Stimulated activated CD4-positive, alpha-beta T cell treated with anti-CD3 and anti-CD28 coated beads, Interleukin-4, amount 100 ng/mL, for 4 hours (primary cell): ENCODE measurements around the gene GRHL3.

ENCODE experiments used
- DNase-seq, 2 experiments: peaks; one replicate each; pipeline ENCODE4 v3.0.0-alpha.2; 2020

Gene GRHL3

DNA sequence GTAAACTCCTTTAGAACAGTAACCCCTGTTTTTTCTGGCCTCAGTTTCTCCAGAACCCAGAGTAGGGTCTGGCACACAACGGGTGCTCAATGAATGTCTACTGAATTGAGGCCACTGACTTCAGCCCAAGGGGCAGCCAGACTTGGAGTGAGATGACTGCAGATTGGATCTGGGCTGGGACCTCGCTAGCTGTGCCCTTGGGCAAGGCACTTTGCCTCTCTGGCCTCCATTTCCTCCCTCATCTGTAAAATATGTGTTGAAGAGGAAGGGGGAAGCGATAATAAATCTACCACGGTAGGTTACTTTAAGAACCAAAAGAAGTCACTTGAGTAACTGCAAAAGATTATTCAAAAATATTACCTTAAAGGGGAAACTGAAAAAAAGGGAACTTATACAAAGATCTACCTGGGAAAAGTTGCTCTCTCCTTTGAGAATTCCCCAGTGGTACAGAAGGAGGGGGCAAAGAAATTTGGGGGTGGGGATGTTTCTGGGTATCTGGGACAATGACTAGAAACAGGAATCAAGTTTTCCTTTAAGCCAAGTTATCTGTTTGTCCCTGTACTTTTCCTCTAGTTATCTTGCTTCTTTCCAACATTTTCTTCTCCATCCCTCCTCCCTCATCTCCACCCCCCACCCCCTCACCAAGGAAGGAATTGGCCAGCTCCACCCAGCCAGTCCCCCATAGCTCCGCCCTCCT lies 394 bp upstream of the GRHL3 start:
- DNase-seq: no peak

DNA sequence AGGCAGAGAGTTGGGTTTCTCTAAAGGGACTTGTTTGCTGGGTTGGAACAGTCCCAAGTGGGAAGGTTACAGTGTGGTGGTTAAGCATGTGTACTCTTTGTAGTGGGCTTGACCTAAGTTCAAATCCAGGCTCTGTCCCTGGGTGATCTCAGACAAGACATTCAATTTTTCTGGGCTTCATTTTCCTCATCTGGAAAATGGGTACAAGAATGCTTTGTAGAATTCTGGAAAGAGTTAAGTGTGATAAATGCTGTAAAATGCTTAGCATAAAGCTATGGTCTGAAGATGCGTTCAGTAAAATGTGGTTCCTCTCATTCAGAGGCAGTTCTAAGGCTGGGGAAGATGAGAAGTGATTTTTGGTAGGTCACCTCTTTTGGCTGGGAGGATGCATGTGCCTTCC lies 805 bp downstream of the GRHL3 start:
- DNase-seq: no peak

DNA sequence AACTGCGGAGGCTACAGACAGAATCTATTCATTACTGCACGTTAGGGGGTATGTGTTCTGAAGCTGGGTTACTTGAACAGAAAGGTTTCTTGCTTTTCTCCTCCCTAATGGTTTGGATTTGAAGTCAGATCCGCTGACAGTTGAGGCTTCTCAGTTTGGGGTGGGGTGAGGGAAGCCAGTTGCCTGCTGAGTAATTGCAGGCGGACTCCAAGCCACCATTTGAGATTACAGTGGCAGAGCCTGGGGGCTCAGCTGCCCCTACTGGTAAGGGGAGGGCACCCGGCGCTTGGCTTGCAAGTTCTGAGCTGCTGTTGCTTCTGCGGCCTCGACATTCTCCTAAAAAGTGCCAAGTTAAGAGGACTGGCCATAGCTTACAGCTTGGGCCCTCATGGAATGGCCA lies 2.0 kb downstream of the GRHL3 start:
- DNase-seq: no peak

DNA sequence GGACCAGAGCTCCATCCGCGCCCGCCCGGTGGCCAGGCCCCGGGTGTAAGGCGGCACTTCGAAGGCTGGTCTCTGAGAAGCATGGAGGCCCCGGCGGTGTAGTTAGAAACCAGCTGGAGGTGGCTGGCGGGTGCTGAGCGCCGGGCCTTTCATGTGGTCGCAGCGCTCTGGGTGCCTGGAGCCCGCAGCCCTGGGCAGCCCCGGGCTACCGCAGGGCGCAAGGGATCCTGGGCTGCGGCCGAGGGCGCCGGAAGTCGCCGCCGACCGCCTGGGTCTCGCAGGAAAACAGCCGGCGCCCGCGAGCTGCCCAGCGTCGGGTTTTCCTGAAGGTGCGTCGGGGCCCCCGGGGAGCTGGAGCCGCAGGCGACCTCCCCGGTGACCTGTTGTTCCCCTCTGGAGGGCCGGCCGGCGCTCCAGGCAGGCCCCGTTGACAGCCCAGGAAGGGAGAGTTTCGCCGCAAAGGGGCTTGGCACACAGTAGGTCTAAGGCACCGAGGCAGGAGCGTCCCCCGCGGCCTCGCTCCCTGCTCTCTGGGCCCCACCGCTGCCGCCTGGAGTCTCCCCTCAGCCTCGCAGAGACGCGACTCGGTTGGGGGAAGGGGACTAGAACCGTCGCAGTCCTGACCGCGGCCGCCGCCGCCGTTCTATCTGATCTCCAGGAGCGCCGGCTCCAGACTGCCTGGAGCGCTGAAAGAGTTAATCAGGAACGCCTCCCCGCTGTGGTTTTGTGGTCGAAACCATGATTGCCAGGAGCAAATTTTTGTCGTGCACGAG lies 2.7 kb downstream of the GRHL3 start:
- peak; percentile 56 to 59 for DNase-seq

DNA sequence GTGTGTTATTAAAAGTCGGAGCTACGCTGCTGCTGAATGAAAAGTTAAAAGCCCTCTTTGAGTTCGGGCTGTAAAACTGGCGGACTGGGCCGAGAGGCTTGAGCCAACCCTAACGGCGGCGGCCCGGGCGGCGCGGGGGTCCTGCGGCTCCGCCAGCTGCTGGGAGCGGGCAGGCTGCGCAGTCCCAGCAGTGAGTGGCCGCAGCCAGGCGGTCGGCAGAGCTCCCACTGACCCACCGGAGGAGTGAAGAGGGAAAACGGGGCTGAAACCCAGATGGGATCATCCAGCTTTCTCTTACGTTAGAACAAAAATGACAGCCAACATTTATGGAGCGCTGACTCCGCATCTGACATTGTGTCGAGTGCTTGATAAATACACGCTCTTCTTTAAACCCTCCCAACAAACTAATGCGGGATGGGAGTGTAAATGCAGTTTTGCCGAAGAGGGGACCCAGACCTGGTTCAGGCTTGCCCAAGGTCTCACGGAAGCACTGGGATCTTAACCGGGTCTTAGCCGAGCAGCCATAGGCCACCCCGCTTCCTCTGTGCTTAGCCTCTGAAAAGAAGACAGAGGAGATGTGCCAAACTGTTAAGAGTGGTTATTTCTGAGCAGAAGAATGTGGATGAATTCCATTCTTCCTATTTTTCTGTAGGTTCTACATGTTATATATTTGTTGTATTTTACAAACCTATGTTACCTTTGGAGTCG lies 3.5 kb downstream of the GRHL3 start:
- DNase-seq: no peak

DNA sequence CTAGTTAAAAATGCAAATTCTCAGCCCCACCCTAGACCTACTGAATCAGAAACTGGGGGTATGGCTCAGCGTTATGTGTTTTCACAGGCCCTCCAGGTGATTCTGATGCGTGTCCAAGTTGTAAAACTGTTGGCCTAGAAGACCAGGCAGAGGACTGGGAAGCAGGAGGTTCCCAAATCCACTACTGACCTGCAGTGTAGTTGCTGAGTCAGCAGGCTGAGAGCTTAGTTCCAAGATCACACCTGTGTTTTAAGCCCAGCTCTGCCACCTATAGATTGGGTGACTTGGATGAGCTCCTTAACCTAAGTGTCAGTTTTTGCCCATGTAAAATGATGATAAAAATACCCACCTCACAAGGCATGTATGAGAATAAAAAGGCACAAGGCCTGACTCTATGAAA lies 4.1 kb downstream of the GRHL3 start:
- no peak for DNase-seq

DNA sequence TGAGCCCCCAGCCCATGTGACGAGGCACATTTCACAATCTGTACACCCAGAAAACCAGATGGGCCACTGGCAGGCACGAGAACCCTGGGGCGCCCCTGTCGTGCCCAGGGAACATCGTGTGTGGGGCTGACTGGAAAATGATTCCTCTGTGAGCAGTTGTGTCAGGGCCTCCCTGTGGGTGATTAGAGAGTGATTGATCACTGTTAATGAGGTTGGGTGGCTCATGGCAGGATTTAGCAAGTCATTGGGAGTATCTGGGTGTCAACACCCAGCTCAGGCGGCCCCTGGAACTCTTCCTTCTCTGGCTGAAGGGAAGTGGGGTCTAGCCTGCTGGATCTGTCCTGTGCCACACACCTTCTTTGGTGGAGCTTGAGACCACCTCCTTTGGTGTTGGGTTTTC lies 5.7 kb downstream of the GRHL3 start:
- DNase-seq: no peak

DNA sequence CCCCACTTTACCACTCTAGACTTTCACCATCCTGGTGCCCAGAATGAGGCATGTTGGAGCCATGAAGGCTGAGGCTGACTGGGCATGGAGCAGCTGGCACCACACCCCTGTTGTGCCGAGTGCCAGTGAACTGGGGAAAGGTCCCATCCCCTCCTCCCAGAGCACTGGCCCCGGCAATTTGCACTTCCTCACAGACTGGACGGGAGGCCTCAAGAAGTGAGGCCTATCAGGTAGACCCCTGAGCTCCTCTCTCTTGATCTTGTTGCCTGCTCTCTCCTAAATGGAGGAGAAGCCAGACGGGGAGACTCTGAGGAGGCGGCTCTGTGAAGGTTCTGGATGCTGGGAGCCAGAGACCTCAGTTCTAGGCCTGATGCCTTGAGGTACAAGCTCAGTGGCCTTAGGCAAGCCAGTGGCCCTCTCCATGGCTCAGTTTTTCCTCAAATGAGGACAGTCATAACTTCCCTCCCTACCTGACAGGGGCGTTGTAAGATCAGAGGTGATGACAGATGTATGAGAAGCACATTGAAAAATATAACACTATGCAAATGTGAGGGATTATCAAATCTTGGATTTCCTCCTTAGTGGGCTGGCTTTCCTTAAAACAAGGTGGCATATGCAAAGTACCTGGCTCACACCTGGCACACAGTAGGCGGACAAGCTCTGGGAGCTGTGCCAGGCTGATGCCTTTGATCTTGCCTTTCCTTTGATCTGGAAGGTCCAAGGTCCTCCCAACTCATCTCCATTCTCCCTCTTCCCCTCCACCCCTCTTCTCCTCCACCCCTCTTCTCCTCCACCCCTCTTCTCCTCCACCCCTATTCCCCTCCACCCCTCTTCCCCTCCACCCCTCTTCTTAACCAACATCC lies 6.7 kb downstream of the GRHL3 start:
- no peak for DNase-seq

DNA sequence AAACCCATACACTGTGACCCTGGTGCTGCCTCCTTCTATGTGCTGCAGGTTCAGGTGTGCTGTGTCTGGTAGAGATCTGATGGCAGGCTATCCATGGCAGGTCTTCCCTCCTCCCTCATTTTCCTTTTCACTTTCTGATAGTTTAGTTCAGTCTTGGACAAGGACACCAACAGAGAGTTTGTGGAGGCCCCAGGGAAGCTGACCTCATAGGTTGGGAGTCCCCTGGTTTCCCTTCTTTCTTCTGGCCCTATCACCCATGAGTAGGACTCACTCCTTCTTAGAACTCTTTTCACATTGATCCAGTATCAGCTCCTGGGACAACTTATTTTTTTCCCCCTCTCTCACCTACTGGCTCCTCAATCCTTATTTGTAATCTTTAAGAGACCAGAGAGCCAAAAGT lies 8.3 kb downstream of the GRHL3 start:
- DNase-seq: no peak

DNA sequence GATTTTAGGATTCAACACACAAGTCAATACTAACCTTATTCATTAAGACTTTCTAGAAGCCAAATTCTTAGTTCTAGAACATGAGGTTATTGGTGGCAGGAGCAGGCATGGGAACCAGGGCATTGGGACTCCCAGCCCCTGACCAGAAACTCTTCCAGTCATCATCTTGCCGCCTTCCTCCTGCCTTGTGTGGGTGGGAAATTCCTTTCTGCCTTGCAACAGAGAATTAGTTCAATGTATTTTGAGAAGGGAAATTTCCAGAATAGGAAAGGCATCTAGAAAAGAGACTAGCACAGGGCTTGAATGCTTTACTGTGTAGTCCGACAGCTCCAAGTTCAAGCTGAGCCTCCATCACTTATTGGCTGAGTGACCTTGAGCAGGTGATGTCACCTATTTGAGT lies 8.7 kb downstream of the GRHL3 start:
- DNase-seq: no peak

DNA sequence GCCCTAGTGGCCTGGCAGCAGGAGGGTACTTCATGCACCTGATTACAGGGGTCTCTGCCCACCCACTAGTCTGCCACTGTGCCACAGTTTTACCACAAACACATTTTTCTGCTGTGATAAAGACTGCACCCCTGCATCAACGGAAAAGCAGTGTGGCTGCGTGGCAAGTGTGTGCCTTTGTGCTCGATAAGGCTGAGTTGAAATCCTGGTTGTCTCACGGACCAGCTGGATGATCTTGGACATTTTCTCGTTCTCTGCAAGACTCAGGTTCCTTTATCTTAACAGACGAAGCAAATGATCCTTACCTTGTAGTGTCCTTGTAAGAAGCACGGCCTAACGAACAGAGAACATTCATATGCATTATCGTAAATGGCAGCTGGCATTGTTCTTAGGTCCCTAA lies 10.2 kb downstream of the GRHL3 start:
- DNase-seq: no peak

DNA sequence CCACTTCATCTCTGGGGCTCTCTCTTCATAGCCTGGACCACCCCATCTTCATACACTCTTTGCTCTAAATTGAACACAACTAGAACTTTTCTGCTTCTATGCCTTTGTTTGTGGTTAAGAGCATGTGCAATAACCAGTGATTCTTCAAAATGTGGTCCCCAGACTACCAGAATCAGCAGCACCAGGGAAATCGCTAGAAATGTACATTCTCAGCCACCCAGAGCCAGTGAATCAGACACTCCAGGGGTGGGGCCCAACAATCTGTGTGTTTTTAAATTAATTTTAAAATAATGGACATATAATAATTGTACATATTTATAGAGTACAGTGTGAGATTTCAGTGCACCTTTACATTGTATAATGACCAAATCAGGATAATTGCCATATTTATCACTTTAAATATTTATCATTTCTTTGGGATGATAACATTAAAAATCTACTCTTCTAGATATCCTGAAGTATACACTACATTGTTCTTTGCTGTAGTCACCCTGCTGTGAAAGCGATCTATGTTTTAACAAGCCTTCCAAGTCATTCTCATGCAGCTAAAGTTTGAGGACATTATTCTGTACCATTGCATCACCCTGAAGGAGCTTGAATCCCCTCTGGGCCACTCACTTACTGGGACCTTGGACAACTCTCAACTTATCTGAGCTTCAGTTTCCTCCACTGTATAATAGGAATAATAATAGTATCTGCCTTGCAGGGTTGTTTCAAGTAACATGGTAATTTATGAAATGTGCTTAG lies 10.8 kb downstream of the GRHL3 start:
- no peak for DNase-seq

DNA sequence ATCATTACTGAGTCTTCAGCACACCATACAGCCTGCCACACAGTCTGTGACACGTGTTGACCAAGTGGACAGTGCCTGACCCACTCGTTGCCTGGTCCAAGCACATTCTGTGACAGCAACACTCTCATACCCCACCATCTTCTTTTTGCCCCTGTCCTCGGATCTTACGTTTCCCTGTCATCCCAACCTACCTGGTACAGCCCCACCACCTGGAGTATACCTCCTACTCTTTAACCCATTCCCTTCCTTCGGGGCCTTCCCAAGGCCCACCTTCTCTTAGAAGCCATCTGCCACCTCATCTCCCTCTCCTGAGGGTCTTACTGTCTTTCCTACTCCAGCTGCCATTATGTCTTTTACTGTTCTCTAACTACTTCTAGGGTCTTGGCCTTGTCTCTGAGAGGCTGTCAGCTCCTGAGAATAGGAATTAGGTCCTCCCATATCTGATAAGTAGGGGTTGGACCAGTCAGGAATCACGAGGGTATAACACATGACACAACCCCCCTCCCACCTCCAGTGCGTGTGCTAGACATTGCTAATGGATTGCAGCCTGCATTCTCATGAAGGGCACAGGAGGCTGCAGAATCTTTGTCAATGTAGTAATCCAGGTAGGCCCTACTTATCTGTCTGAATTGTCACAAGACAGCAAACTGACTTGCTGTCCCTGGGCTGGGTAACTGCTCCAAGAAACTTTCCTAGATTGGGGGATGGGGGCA lies 13.0 kb downstream of the GRHL3 start:
- DNase-seq: no peak

DNA sequence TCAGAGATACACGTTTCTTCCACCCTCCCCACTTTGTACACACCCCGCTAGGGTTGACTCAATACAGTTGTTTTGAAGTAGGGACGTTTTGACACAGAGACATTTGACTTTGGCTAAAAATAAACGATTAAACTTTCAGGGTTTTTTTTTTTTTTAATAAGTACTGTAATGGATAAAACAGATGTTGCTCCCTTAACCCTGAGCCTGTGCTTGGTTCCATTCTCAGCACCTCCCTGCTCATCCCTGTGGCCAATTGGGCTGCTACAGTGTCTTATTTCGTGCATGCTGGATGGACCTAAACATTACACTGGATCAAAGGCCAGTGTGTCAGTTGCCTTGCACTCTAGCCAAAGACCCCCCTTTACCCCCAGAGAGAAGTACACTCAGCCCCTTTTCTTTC lies 16.9 kb downstream of the GRHL3 start:
- no peak for DNase-seq

DNA sequence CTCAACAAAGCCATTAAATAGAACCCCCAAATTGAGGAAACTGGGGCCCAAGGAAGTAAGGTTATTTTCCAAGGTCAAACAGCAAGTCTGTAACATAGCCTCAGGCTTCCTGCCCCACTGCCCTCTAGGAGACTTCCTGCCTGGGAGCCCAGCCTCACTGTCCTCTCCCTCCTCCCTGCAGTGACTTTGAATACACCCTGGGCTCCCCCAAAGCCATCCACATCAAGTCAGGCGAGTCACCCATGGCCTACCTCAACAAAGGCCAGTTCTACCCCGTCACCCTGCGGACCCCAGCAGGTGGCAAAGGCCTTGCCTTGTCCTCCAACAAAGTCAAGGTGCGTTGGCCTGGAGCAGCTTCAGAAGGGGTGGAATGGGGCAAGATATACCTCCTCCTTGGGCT lies 18.3 kb downstream of the GRHL3 start:
- no peak for DNase-seq

DNA sequence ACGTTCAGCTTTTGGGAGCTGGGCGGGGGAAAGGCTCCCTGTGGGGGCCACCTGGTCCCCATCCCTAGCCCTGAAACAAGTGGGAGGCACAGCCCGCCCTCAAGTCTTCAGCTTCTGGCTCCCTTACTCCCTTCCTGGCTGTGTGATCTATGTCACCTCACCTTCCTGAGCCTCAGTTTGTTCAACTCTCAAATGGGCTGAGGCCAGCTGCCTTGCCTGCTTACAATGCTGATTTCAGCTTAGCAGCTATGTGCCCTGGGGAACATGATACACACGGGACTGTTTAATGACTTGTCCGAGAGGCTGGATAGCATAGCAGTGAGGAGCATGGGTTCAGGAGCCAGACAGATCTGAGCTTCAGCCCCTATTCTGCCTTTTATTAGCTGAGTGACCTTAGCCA lies 19.3 kb downstream of the GRHL3 start:
- no peak for DNase-seq

DNA sequence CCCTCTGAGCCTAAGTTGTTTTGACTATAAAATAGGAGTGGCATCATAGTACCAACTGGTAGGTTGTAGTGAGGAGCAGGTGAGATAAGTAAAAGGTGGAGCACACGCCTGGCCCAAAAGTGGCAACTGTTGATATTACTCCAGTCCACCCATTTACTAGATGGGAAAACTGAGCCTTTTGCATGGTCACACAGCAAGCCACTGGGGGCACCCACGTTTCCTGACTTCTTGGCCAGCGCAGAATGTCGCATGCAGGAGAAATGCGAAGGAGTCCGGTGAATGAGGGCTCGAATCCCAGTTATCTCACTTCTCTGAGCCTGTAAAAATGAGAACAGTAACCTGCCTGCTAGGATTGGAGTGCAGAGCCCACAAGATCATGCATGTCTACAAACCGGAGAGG lies 20.8 kb downstream of the GRHL3 start:
- DNase-seq: no peak

DNA sequence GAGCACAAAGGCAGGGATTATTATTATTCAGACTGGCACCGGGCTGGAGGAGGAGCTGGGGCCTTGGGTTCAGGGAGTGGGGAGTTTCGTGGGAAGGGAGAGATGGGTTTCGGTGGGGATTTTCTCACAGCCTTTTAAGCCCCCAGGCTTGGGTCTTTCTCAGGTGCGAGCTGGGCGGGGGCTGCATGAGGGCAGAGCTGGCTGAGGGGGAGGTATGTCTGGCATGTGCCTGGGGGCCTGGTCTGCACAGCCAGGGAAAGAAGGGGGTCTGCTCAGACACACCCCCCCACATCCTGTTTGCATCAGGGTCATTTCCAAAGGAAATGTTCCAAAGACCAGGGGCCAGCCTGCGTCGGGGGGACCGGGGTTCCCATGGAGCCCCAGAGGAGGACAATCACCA lies 21.6 kb downstream of the GRHL3 start:
- no peak for DNase-seq

DNA sequence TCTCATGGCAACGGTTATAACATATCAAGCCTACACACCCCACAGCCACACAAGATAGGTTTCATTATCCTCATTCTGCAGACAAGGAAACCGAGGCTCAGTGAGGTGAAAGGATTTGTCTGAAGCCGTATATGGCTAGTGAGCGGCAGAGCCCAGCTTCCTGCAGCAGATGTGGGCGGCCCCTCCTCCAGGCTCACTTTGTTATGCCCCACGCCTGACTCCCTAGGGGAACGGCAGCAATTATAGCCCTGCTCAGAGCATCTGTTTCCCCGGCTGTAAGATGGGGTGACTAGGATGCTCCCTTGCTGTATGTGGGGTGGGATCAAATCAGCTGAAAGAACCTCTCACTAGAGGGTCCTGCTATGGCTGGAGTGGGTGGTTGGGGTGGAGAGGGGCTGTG lies 22.1 kb downstream of the GRHL3 start:
- no peak for DNase-seq

DNA sequence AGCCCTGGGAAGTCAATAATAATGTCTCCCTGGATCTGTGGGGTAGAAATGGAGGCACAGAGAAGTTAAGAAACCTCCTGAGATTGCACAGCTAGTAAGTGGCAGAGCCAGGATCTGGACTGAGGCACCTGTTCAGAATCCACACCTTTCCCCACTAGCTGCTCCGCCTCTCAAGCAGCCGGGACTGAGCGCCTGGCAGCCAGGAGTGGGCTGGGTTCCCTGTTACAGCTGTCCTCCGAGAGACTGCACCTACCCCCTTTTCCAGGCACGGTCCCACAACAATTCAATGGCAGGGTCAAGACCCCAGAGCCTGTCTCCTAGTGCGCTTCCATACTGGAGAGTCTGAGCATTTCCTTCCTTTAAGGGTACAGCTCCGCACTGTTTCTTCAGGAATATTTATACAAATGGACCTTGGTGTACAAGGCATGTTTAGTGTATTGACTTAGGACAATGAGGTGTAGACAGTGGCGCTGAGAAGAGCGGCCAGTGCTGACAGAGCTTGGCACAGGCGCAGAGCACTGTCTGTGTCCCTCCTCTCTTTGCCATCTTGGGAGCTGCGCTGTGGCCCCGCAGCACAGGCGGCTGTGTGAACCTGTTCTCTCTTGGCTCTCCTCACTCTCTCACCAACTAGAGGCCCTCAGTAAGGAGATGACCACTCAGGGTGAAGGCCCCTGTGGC lies 24.4 kb downstream of the GRHL3 start:
- DNase-seq: no peak

DNA sequence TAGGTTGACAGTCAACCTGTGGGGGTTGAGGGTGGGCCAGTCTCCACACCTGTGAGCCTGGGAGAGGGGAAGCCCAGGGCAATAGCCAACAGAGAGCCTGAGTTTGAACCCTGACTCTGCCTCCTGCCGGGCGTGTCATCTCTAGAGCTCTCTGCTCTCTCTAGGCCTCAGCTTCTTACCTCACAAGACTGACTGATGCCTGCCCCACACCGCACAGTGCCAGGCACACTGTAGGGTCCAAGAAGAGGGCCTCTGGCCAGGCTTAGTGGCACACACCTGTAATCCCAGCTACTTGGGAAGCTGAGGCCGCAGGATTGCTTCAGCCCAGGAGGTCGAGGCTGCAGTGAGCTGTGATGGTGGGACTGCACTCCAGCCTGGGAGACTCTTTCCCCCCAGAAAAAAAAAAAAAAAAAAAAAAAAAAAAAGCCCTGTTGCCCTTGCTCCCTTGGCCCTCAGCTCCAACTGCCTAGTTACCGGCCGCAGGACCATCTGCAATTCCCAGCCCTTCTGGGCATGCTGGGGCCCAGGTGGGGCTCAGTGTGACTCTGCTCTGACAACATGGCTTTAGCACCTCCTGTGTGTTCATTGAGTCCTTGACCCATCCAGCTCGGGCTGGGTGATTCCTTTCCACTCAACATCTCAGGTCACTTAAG lies 25.1 kb downstream of the GRHL3 start:
- no peak for DNase-seq
